NCI-H69 (cell line): Measurements from ENCODE around the gene PIK3R2.
A peak's percentile ranks its signal among the peaks of the same experiment; 100 is the strongest.

Experiments
- DNase-seq: peaks from one replicate; lab custom pipeline; 2025; lab: John Stamatoyannopoulos, UW

The PIK3R2 gene

GRCh38 chr19:18123819-18124218 is 29.1 kb upstream of the PIK3R2 start:
- DNase-seq, result no peak

- no peak for DNase-seq
Measured at GRCh38 chr19:18126097-18126496, 26.9 kb upstream of the PIK3R2 start.

- DNase-seq, result no peak
Measured at GRCh38 chr19:18128044-18128443, 24.9 kb upstream of the PIK3R2 start.

- DNase-seq, result no peak
Measured at GRCh38 chr19:18128805-18129204, 24.2 kb upstream of the PIK3R2 start.

- DNase-seq, result no peak
Measured at GRCh38 chr19:18130523-18131242, 22.3 kb upstream of the PIK3R2 start.

GRCh38 chr19:18131841-18132596 is 20.9 kb upstream of the PIK3R2 start:
- no peak for DNase-seq

- no peak for DNase-seq
Measured at GRCh38 chr19:18135712-18136584, 17.0 kb upstream of the PIK3R2 start.

- DNase-seq, result no peak
Measured at GRCh38 chr19:18137242-18137641, 15.7 kb upstream of the PIK3R2 start.

- no peak for DNase-seq
Measured at GRCh38 chr19:18137657-18138339, 15.2 kb upstream of the PIK3R2 start.

GRCh38 chr19:18140473-18140872 is 12.5 kb upstream of the PIK3R2 start:
- no peak for DNase-seq

GRCh38 chr19:18141031-18141430 is 11.9 kb upstream of the PIK3R2 start:
- no peak for DNase-seq

- DNase-seq, result no peak
Measured at GRCh38 chr19:18143902-18144301, 9.1 kb upstream of the PIK3R2 start.

- DNase-seq, result no peak
Measured at GRCh38 chr19:18144361-18144760, 8.6 kb upstream of the PIK3R2 start.

- DNase-seq, result no peak
Measured at GRCh38 chr19:18144906-18145305, 8.1 kb upstream of the PIK3R2 start.

- DNase-seq, result no peak
Measured at GRCh38 chr19:18145391-18145999, 7.5 kb upstream of the PIK3R2 start.

- no peak for DNase-seq
Measured at GRCh38 chr19:18147396-18147795, 5.6 kb upstream of the PIK3R2 start.

GRCh38 chr19:18149596-18149975 is 3.4 kb upstream of the PIK3R2 start:
- DNase-seq, result no peak

- DNase-seq, result no peak
Measured at GRCh38 chr19:18150776-18151624, 2.0 kb upstream of the PIK3R2 start.

- DNase-seq, result peak; percentile 99
Measured at GRCh38 chr19:18152442-18152816, 534 bp upstream of the PIK3R2 start.

- DNase-seq, result peak; percentile 63
Measured at GRCh38 chr19:18153556-18154134, 682 bp downstream of the PIK3R2 start.
